H9 (cell line): ENCODE measurements around the gene HNMT. TPM values are rescaled to one million over a fixed set of nuclear protein-coding genes. Genes with fewer than 3 reads are reported as not detected.

Experiments
- DNase-seq: peaks from one replicate; pipeline ENCODE4 v3.0.0-alpha.2; 2017
- H2AFZ ChIP-seq: one replicate; pipeline ENCODE4 v1.6.1; 2013; ENCODE audit warnings: mild to moderate bottlenecking, low read length, control low read depth, moderate library complexity
- H2AK5ac ChIP-seq: 2 replicates; pipeline ENCODE4 v1.6.1; 2013; ENCODE audit warnings: low read length, control low read depth, mixed read lengths; ENCODE audit not compliant: insufficient read length
- H2BK120ac ChIP-seq: one replicate; pipeline ENCODE4 v1.6.1; 2013; ENCODE audit warnings: low read depth, mild to moderate bottlenecking, low read length, control low read depth, inconsistent platforms; ENCODE audit not compliant: poor library complexity, severe bottlenecking
- H2BK12ac ChIP-seq: 2 replicates; pipeline ENCODE4 v1.6.1; 2013; ENCODE audit warnings: low read length, control low read depth, mixed read lengths, low read depth; ENCODE audit not compliant: insufficient read length
- H2BK15ac ChIP-seq: 2 replicates; pipeline ENCODE4 v1.6.1; 2013; ENCODE audit warnings: low read depth, low read length, control low read depth
- H2BK20ac ChIP-seq: one replicate; pipeline ENCODE4 v1.6.1; 2013; ENCODE audit warnings: low read depth, mild to moderate bottlenecking, low read length, control low read depth, inconsistent platforms; ENCODE audit not compliant: poor library complexity, severe bottlenecking
- H2BK5ac ChIP-seq: 2 replicates; pipeline ENCODE4 v1.6.1; 2013; ENCODE audit warnings: low read length, control low read depth, mixed read lengths; ENCODE audit not compliant: insufficient read length
- H3K14ac ChIP-seq: 2 replicates; pipeline ENCODE4 v1.6.1; 2013; ENCODE audit warnings: low read length, control low read depth; ENCODE audit not compliant: insufficient read depth
- H3K18ac ChIP-seq: 2 replicates; pipeline ENCODE4 v1.6.1; 2013; ENCODE audit warnings: low read depth, mild to moderate bottlenecking, mixed read lengths, low read length, control low read depth; ENCODE audit not compliant: insufficient read length
- H3K23ac ChIP-seq: 2 replicates; pipeline ENCODE4 v1.6.1; 2013; ENCODE audit warnings: low read length, control low read depth, mixed read lengths, low read depth; ENCODE audit not compliant: insufficient read length
- H3K23me2 ChIP-seq: 2 replicates; pipeline ENCODE4 v1.6.1; 2013; ENCODE audit warnings: low read depth, mild to moderate bottlenecking, mixed read lengths, low read length, control low read depth; ENCODE audit not compliant: insufficient read length, poor library complexity, severe bottlenecking
- H3K27ac ChIP-seq: 2 replicates; pipeline ENCODE4 v1.5.1; 2013; ENCODE audit warnings: low read length, control low read depth, mixed read lengths, low read depth; ENCODE audit not compliant: insufficient read length
- H3K27me3 ChIP-seq: 2 replicates; pipeline ENCODE4 v1.6.1; 2013; ENCODE audit warnings: low read length, control low read depth, inconsistent platforms; ENCODE audit not compliant: insufficient read depth
- H3K4ac ChIP-seq: 2 replicates; pipeline ENCODE4 v1.6.1; 2013; ENCODE audit warnings: low read depth, mild to moderate bottlenecking, control low read depth, inconsistent platforms, low read length, moderate library complexity
- H3K4me1 ChIP-seq: 2 replicates; pipeline ENCODE4 v1.6.1; 2013; ENCODE audit warnings: low read length, control low read depth, inconsistent platforms; ENCODE audit not compliant: insufficient read depth
- H3K4me2 ChIP-seq: 2 replicates; pipeline ENCODE4 v1.6.1; 2013; ENCODE audit warnings: low read length, control low read depth, mixed read lengths; ENCODE audit not compliant: insufficient read length, insufficient read depth
- H3K56ac ChIP-seq: 2 replicates; pipeline ENCODE4 v1.6.1; 2013; ENCODE audit warnings: low read depth, mild to moderate bottlenecking, mixed read lengths, low read length, control low read depth; ENCODE audit not compliant: insufficient read length
- H3K79me1 ChIP-seq: 2 replicates; pipeline ENCODE4 v1.6.1; 2013; ENCODE audit warnings: low read depth, mild to moderate bottlenecking, moderate library complexity, low read length, control low read depth, inconsistent platforms; ENCODE audit not compliant: insufficient read depth, poor library complexity, severe bottlenecking
- H3K79me2 ChIP-seq: 2 replicates; pipeline ENCODE4 v1.6.1; 2013; ENCODE audit warnings: low read length, control low read depth, inconsistent platforms; ENCODE audit not compliant: insufficient read depth
- H3K9ac ChIP-seq: 2 replicates; pipeline ENCODE4 v1.6.1; 2013; ENCODE audit warnings: low read length, control low read depth, mixed read lengths; ENCODE audit not compliant: insufficient read length; ENCODE audit errors: extremely low read depth
- H3K9me3 ChIP-seq: one replicate; pipeline ENCODE4 v1.6.1; 2013; ENCODE audit warnings: low read depth, low read length, inconsistent platforms; ENCODE audit not compliant: control insufficient read depth
- H3T11ph ChIP-seq: one replicate; pipeline ENCODE4 v1.6.1; 2013; ENCODE audit warnings: mild to moderate bottlenecking, low read length, control low read depth, inconsistent platforms
- H4K20me1 ChIP-seq: one replicate; pipeline ENCODE4 v1.6.1; 2013; ENCODE audit not compliant: control insufficient read depth, insufficient read length, insufficient read depth
- H4K5ac ChIP-seq: 2 replicates; pipeline ENCODE4 v1.6.1; 2013; ENCODE audit warnings: low read depth, mild to moderate bottlenecking, mixed read lengths, low read length, control low read depth; ENCODE audit not compliant: insufficient read length
- H4K8ac ChIP-seq: replicated peaks from 2 replicates; pipeline ENCODE4 v1.6.1; 2013; ENCODE audit warnings: low read length, control low read depth, mixed read lengths, low read depth; ENCODE audit not compliant: insufficient read length
- H4K91ac ChIP-seq: 2 replicates; pipeline ENCODE4 v1.6.1; 2013; ENCODE audit warnings: low read depth, mild to moderate bottlenecking, moderate library complexity, mixed read lengths, low read length, control low read depth; ENCODE audit not compliant: insufficient read length
- H3K27ac Mint-ChIP-seq, 3 experiments: 2 replicates in 2 of 3; 3 replicates in 1 of 3; pipeline ENCODE4 v1.8.0; 2020 to 2021; ENCODE audit warnings: mixed read lengths in 3 of 3, mild to moderate bottlenecking in 1 of 3, moderate library complexity in 1 of 3
- H3K27me3 Mint-ChIP-seq: 2 replicates; pipeline ENCODE4 v1.8.0; 2021; ENCODE audit warnings: low read depth, mild to moderate bottlenecking, moderate library complexity, mixed read lengths
- H3K36me3 Mint-ChIP-seq, 3 experiments: 2 replicates in 2 of 3; 3 replicates in 1 of 3; pipeline ENCODE4 v1.8.0; 2020 to 2021; ENCODE audit warnings: low read depth in 3 of 3, mixed read lengths in 3 of 3; ENCODE audit not compliant: insufficient read depth in 1 of 3
- H3K4me1 Mint-ChIP-seq, 2 experiments: 2 replicates each; pipeline ENCODE4 v1.8.0; 2020; ENCODE audit warnings: mixed read lengths in 2 of 2
- H3K4me3 Mint-ChIP-seq, 2 experiments: 2 replicates in 1 of 2; 3 replicates in 1 of 2; pipeline ENCODE4 v1.8.0; 2020 to 2021; ENCODE audit warnings: mild to moderate bottlenecking in 2 of 2, mixed read lengths in 2 of 2, moderate library complexity in 1 of 2
- H3K9me3 Mint-ChIP-seq, 2 experiments: 2 replicates in 1 of 2; 3 replicates in 1 of 2; pipeline ENCODE4 v1.8.0; 2020; ENCODE audit warnings: mild to moderate bottlenecking in 2 of 2, mixed read lengths in 2 of 2, moderate library complexity in 1 of 2
- CTCF ChIP-seq: fragments of 200-600 bp; sonication (generic); conservative IDR thresholded peaks from 3 replicates; pipeline ENCODE4 v1.8.0; 2021; ENCODE audit warnings: antibody characterized with exemption, mild to moderate bottlenecking
- WGBS: extraction: QIAGEN DNeasy Blood & Tissue Kit; methylation state at CpG from one replicate; pipeline ENCODE4 v1.1.7; 2013; ENCODE audit warnings: missing lambda C conversion rate, low lambda C conversion rate, mixed read lengths; ENCODE audit not compliant: insufficient read length; ENCODE audit errors: extremely low coverage; 5-methylcytosine and 5-hydroxymethylcytosine counted together
- total RNA-seq: library from RNA; stranded (reverse); gene quantifications from 2 replicates; pipeline ENCODE4 v1.2.1, GENCODE V29; 2021

The HNMT gene
- total RNA-seq, 1 experiment from 2014 or later, result 1.3 TPM

GRCh38 chr2:137929519-137929916 lies 34.8 kb upstream of the HNMT start:
- Histone ChIP-seq H3K79me1 (no peaks in the 10 kb centered on the region), H2BK120ac (no peak overlapping the region), H3K56ac (no peak overlapping the region), H2BK12ac (no peak overlapping the region), H2BK5ac (no peak overlapping the region), H2BK15ac (no peak overlapping the region), H3K27ac (no peak overlapping the region), H4K8ac (no peak overlapping the region), H2BK20ac (no peak overlapping the region), H2AFZ (no peak overlapping the region), H3K27me3 (no peaks in the 10 kb centered on the region), H3K4me2 (no peak overlapping the region), H3K14ac (no peak overlapping the region), H3T11ph (no peak overlapping the region), H4K5ac (no peak overlapping the region), H3K23me2 (no peaks in the 10 kb centered on the region), H3K4ac (no peak overlapping the region), H3K9me3 (no peaks in the 10 kb centered on the region), H2AK5ac (no peak overlapping the region), H3K9ac (no peak overlapping the region), H3K79me2 (no peaks in the 10 kb centered on the region), H4K20me1 (no peaks in the 10 kb centered on the region), H3K4me1 (no peaks in the 10 kb centered on the region; the same call in 1 of the 2 replicates), H3K23ac (no peak overlapping the region), H4K91ac (no peak overlapping the region), H3K18ac (no peak overlapping the region)
- no peak overlapping the region for H3K27ac Mint-ChIP-seq
- H3K9me3 Mint-ChIP-seq, result no peaks in the 10 kb centered on the region
- no peaks in the 10 kb centered on the region for H3K27me3 Mint-ChIP-seq
- no peak overlapping the region for H3K4me3 Mint-ChIP-seq
- no peaks in the 10 kb centered on the region for H3K36me3 Mint-ChIP-seq
- no peaks in the 10 kb centered on the region for H3K4me1 Mint-ChIP-seq
- WGBS, result no CpG with 5 or more reads among the region's 2 CpGs
- TF ChIP-seq CTCF, result no peak
- DNase-seq, result no peak
